Measurements from ENCODE around the gene GASK1B.

GASK1B gene

GRCh38 chr4:158164768-158165213 is 8.0 kb downstream of the GASK1B start:
- H3K4me1 ChIP-seq (ENCODE audit: control extremely low read depth in 1 of 4, control insufficient read depth in 4 of 4, insufficient read depth in 4 of 4, low read length in 3 of 4) = peaks cover 0 to 26% (median 16%) of the 10 kb centered on the region in 4 experiments
- no peak overlapping the region for H3K4me3 ChIP-seq (ENCODE audit: control insufficient read depth in 1 of 7, extremely low read depth in 1 of 7, insufficient read depth in 4 of 7, low read depth in 2 of 7, low read length in 6 of 7)
- H3K27ac ChIP-seq (ENCODE audit: insufficient read depth in 1 of 2, low read depth in 1 of 2, low read length in 2 of 2, poor library complexity in 1 of 2, severe bottlenecking in 2 of 2) = no peak overlapping the region
- no CpG with 5 or more reads among the region's 3 CpGs for whole genome bisulfite sequencing (ENCODE audit: insufficient coverage)
- H3K9me3 ChIP-seq (ENCODE audit: control extremely low read depth in 1 of 5, control insufficient read depth in 4 of 5, insufficient read depth in 2 of 5, low read depth in 1 of 5, low read length in 4 of 5) = no peaks in the 10 kb centered on the region
- ChIA-PET POLR2A (no interaction called here), CTCF (no interaction called here)
- H3K27me3 ChIP-seq (replicated peaks in 2 of 5; ENCODE audit: control insufficient read depth in 4 of 5, insufficient read depth in 5 of 5, low read length in 4 of 5) = peaks cover 0 to 2% (median 0%) of the 10 kb centered on the region in 5 experiments
- peaks cover 0 to 3% (median 0%) of the 10 kb centered on the region in 4 experiments for H3K36me3 ChIP-seq (ENCODE audit: control insufficient read depth in 4 of 4, insufficient read depth in 4 of 4, low read length in 3 of 4)
- no peak for DNase-seq

- Histone ChIP-seq H3K9me3 (ENCODE audit: control extremely low read depth in 1 of 5, control insufficient read depth in 4 of 5, insufficient read depth in 2 of 5, low read depth in 1 of 5, low read length in 4 of 5) (no peaks in the 10 kb centered on the region), H3K27ac (ENCODE audit: insufficient read depth in 1 of 2, low read depth in 1 of 2, low read length in 2 of 2, poor library complexity in 1 of 2, severe bottlenecking in 2 of 2) (no peak overlapping the region), H3K36me3 (ENCODE audit: control insufficient read depth in 4 of 4, insufficient read depth in 4 of 4, low read length in 3 of 4) (peaks cover 0 to 3% (median 0%) of the 10 kb centered on the region in 4 experiments), H3K4me3 (ENCODE audit: control insufficient read depth in 1 of 7, extremely low read depth in 1 of 7, insufficient read depth in 4 of 7, low read depth in 2 of 7, low read length in 6 of 7) (no peak overlapping the region), H3K27me3 (replicated peaks in 2 of 5; ENCODE audit: control insufficient read depth in 4 of 5, insufficient read depth in 5 of 5, low read length in 4 of 5) (peaks cover 0 to 3% (median 0%) of the 10 kb centered on the region in 5 experiments), H3K4me1 (ENCODE audit: control extremely low read depth in 1 of 4, control insufficient read depth in 4 of 4, insufficient read depth in 4 of 4, low read length in 3 of 4) (peaks cover 0 to 20% (median 10%) of the 10 kb centered on the region in 4 experiments)
- CTCF ChIA-PET = interaction anchor here (1.4 kb wide), 1 partner anchor 171 kb away, joined by 4 read pairs; no protein-coding TSS in a partner anchor
- 86% methylated on average over 4 of the region's 10 CpGs for WGBS (ENCODE audit: insufficient coverage)
- POLR2A ChIA-PET = no interaction called here
- DNase-seq = no peak
These were observed 8.7 kb downstream of the GASK1B start for GRCh38 chr4:158163941-158164767.

- CTCF ChIA-PET = interaction anchor here (1.7 to 2.7 kb wide), 2 partner anchors 10 to 19 kb away, joined by 4 to 11 read pairs; partner anchors contain the start of gene GASK1B
- WGBS (ENCODE audit: insufficient coverage) = 100% methylated on average over 1 of the region's 5 CpGs
These were observed 10.2 kb downstream of the GASK1B start for GRCh38 chr4:158162631-158163030.

GRCh38 chr4:158161551-158162354 is 11.1 kb downstream of the GASK1B start:
- peak; percentile 19 to 77 (median 69) for DNase-seq
- peaks cover 0 to 11% (median 0%) of the 10 kb centered on the region in 5 experiments for H3K27me3 ChIP-seq (replicated peaks in 2 of 5; ENCODE audit: control insufficient read depth in 4 of 5, insufficient read depth in 5 of 5, low read length in 4 of 5)
- ChIA-PET POLR2A (no interaction called here), CTCF (interaction anchor here (1.2 to 2.7 kb wide), 4 partner anchors 9 to 171 kb away, joined by 3 to 11 read pairs (median 6); partner anchors contain the start of gene GASK1B)
- peaks cover 0 to 3% (median 0%) of the 10 kb centered on the region in 4 experiments for H3K36me3 ChIP-seq (ENCODE audit: control insufficient read depth in 4 of 4, insufficient read depth in 4 of 4, low read length in 3 of 4)
- no peaks in the 10 kb centered on the region for H3K9me3 ChIP-seq (ENCODE audit: control extremely low read depth in 1 of 5, control insufficient read depth in 4 of 5, insufficient read depth in 2 of 5, low read depth in 1 of 5, low read length in 4 of 5)
- H3K27ac ChIP-seq (ENCODE audit: insufficient read depth in 1 of 2, low read depth in 1 of 2, low read length in 2 of 2, poor library complexity in 1 of 2, severe bottlenecking in 2 of 2) = no peak overlapping the region
- WGBS (ENCODE audit: insufficient coverage) = 23% methylated on average over 5 of the region's 6 CpGs
- peaks cover 0 to 10% (median 9%) of the 10 kb centered on the region in 4 experiments for H3K4me1 ChIP-seq (ENCODE audit: control extremely low read depth in 1 of 4, control insufficient read depth in 4 of 4, insufficient read depth in 4 of 4, low read length in 3 of 4)
- peak overlapping the region in 1 of 7 experiments; percentile 15 for H3K4me3 ChIP-seq (ENCODE audit: control insufficient read depth in 1 of 7, extremely low read depth in 1 of 7, insufficient read depth in 4 of 7, low read depth in 2 of 7, low read length in 6 of 7)

More at GRCh38 chr4:158162631-158163030, 10.2 kb downstream of the GASK1B start:
- POLR2A ChIA-PET = no interaction called here
- H3K27ac ChIP-seq (ENCODE audit: insufficient read depth in 1 of 2, low read depth in 1 of 2, low read length in 2 of 2, poor library complexity in 1 of 2, severe bottlenecking in 2 of 2) = no peak overlapping the region
- peaks cover 0 to 3% (median 0%) of the 10 kb centered on the region in 4 experiments for H3K36me3 ChIP-seq (ENCODE audit: control insufficient read depth in 4 of 4, insufficient read depth in 4 of 4, low read length in 3 of 4)
- no peak overlapping the region for H3K4me3 ChIP-seq (ENCODE audit: control insufficient read depth in 1 of 7, extremely low read depth in 1 of 7, insufficient read depth in 4 of 7, low read depth in 2 of 7, low read length in 6 of 7)
- peaks cover 0 to 7% (median 0%) of the 10 kb centered on the region in 5 experiments for H3K27me3 ChIP-seq (replicated peaks in 2 of 5; ENCODE audit: control insufficient read depth in 4 of 5, insufficient read depth in 5 of 5, low read length in 4 of 5)
- DNase-seq = no peak
- H3K4me1 ChIP-seq (ENCODE audit: control extremely low read depth in 1 of 4, control insufficient read depth in 4 of 4, insufficient read depth in 4 of 4, low read length in 3 of 4) = peaks cover 0 to 12% (median 9%) of the 10 kb centered on the region in 4 experiments
- H3K9me3 ChIP-seq (ENCODE audit: control extremely low read depth in 1 of 5, control insufficient read depth in 4 of 5, insufficient read depth in 2 of 5, low read depth in 1 of 5, low read length in 4 of 5) = no peaks in the 10 kb centered on the region

GRCh38 chr4:158159718-158160094 is 13.1 kb downstream of the GASK1B start:
- ChIA-PET POLR2A (no interaction called here), CTCF (interaction anchor here (1.0 to 1.4 kb wide), 3 partner anchors 9 to 96 kb away, joined by 3 to 6 read pairs (median 5); no protein-coding TSS in a partner anchor)
- no peak for DNase-seq
- peaks cover 0 to 5% (median under 1%) of the 10 kb centered on the region in 4 experiments for H3K36me3 ChIP-seq (ENCODE audit: control insufficient read depth in 4 of 4, insufficient read depth in 4 of 4, low read length in 3 of 4)
- WGBS (ENCODE audit: insufficient coverage) = 95% methylated on average over 2 of the region's 4 CpGs
- no peak overlapping the region for H3K27ac ChIP-seq (ENCODE audit: insufficient read depth in 1 of 2, low read depth in 1 of 2, low read length in 2 of 2, poor library complexity in 1 of 2, severe bottlenecking in 2 of 2)
- H3K27me3 ChIP-seq (replicated peaks in 2 of 5; ENCODE audit: control insufficient read depth in 4 of 5, insufficient read depth in 5 of 5, low read length in 4 of 5) = peaks cover 0 to 11% (median 0%) of the 10 kb centered on the region in 5 experiments
- no peak overlapping the region for H3K4me3 ChIP-seq (ENCODE audit: control insufficient read depth in 1 of 7, extremely low read depth in 1 of 7, insufficient read depth in 4 of 7, low read depth in 2 of 7, low read length in 6 of 7)
- H3K9me3 ChIP-seq (ENCODE audit: control extremely low read depth in 1 of 5, control insufficient read depth in 4 of 5, insufficient read depth in 2 of 5, low read depth in 1 of 5, low read length in 4 of 5) = no peaks in the 10 kb centered on the region
- H3K4me1 ChIP-seq (ENCODE audit: control extremely low read depth in 1 of 4, control insufficient read depth in 4 of 4, insufficient read depth in 4 of 4, low read length in 3 of 4) = peaks cover 0 to 10% (median 9%) of the 10 kb centered on the region in 4 experiments

- Histone ChIP-seq H3K4me3 (ENCODE audit: control insufficient read depth in 1 of 7, extremely low read depth in 1 of 7, insufficient read depth in 4 of 7, low read depth in 2 of 7, low read length in 6 of 7) (no peak overlapping the region), H3K27ac (ENCODE audit: insufficient read depth in 1 of 2, low read depth in 1 of 2, low read length in 2 of 2, poor library complexity in 1 of 2, severe bottlenecking in 2 of 2) (no peak overlapping the region), H3K36me3 (ENCODE audit: control insufficient read depth in 4 of 4, insufficient read depth in 4 of 4, low read length in 3 of 4) (peaks cover 0 to 5% (median under 1%) of the 10 kb centered on the region in 4 experiments), H3K4me1 (ENCODE audit: control extremely low read depth in 1 of 4, control insufficient read depth in 4 of 4, insufficient read depth in 4 of 4, low read length in 3 of 4) (peaks cover 0 to 10% (median 9%) of the 10 kb centered on the region in 4 experiments), H3K9me3 (ENCODE audit: control extremely low read depth in 1 of 5, control insufficient read depth in 4 of 5, insufficient read depth in 2 of 5, low read depth in 1 of 5, low read length in 4 of 5) (no peaks in the 10 kb centered on the region), H3K27me3 (replicated peaks in 2 of 5; ENCODE audit: control insufficient read depth in 4 of 5, insufficient read depth in 5 of 5, low read length in 4 of 5) (peaks cover 0 to 11% (median 0%) of the 10 kb centered on the region in 5 experiments)
- 94% methylated on average over 2 of the region's 3 CpGs for WGBS (ENCODE audit: insufficient coverage)
- DNase-seq = peak in 2 of 3 donors; percentile 15 to 19
- ChIA-PET CTCF (interaction anchor here (1.0 to 1.4 kb wide), 3 partner anchors 10 to 96 kb away, joined by 3 to 6 read pairs (median 5); no protein-coding TSS in a partner anchor), POLR2A (no interaction called here)
These were observed 13.6 kb downstream of the GASK1B start for GRCh38 chr4:158159054-158159717.

Data from common myeloid progenitor, CD34-positive (primary cell).